ENCODE results near the gene ADSL.

DNA sequence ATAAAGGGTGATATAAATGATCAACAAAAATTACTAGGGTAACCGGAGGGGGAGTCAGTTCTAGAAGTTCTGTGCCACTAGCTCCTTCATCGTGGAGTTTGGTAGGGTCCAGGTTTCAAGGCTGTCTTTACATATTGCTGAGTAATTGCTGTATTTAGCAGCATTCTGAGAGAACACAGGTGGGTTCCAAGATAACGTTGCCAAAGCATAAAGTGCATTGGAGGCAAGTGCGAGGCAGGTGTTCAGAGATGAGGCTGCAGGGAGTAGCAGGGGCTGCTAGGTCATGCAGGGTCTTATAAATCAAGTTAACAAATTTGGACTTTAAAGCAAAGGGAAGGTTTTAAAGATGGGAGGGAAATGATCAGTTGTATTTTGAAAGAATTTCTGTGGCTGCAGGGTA lies 41.9 kb downstream of the ADSL start:
- TF ChIP-seq, protein P1, sequence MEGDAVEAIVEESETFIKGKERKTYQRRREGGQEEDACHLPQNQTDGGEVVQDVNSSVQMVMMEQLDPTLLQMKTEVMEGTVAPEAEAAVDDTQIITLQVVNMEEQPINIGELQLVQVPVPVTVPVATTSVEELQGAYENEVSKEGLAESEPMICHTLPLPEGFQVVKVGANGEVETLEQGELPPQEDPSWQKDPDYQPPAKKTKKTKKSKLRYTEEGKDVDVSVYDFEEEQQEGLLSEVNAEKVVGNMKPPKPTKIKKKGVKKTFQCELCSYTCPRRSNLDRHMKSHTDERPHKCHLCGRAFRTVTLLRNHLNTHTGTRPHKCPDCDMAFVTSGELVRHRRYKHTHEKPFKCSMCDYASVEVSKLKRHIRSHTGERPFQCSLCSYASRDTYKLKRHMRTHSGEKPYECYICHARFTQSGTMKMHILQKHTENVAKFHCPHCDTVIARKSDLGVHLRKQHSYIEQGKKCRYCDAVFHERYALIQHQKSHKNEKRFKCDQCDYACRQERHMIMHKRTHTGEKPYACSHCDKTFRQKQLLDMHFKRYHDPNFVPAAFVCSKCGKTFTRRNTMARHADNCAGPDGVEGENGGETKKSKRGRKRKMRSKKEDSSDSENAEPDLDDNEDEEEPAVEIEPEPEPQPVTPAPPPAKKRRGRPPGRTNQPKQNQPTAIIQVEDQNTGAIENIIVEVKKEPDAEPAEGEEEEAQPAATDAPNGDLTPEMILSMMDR (IDR thresholded peaks at IDR 0.05; ENCODE audit: low read length) = no peak
- TF ChIP-seq EZH2 (optimal IDR thresholded peaks at IDR 0.05; ENCODE audit: low read depth, low read length) = no peak
- TF ChIP-seq EZH2phosphoT487 (IDR thresholded peaks at IDR 0.05; ENCODE audit: low read length) = no peak
